GM12865 (cell line): ENCODE data around the gene TEKT5.

Experiments used
- DNase-seq: peaks from one replicate; pipeline ENCODE4 v3.0.0; 2010; ENCODE audit warnings: low read depth
- H3K4me3 ChIP-seq: 2 replicates; pipeline ENCODE4 v1.5.1; 2011; ENCODE audit warnings: mild to moderate bottlenecking, low read depth, low read length, control low read depth
- CTCF ChIP-seq: IDR thresholded peaks from 2 replicates; pipeline ENCODE4 v1.5.1; 2011; ENCODE audit warnings: low read length, control low read depth, low read depth, inconsistent platforms; ENCODE audit not compliant: insufficient read depth; ENCODE audit errors: missing control alignments

TEKT5 gene

DNA sequence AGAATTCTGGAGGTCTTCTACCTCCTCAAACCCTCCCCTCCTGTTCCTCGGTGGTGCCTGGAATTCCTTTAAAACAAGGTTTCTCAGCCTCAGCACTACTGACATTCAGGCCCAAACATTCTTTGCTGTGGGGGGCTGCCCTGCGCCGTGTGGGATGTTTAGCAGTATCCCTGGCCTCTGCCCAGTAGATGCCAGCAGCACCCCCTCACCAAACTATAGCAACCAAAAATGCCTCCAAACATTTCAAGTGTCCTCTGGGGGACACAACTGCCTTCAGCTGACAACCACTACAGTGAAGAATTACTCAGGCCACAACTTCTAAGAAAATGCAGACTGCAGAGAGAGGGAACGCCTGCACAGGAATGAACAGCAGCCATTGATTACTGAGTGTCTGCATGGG lies 28.4 kb downstream of the TEKT5 start:
- TF ChIP-seq CTCF: no peak
- DNase-seq: no peak
- H3K4me3 ChIP-seq: no peak overlapping the region

DNA sequence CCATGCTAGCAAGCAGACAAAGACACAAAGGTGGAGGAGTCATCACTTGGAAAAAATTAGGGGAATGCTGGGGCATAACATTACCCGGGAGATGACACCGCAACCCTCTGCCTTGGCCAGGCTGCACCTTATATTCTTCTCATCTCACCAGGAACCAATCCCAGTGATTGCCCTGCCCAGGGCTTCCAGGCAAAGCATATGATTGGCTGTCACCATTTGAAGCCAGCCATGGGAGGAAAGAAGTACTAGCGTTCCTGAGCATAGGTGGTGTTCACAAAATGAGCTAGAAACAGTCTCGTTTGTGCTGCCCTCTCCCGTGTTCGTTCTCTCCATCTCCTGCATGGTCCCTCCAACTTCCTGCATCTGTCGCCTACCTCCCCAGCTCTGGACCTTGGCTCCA lies 29.6 kb downstream of the TEKT5 start:
- no peak for TF ChIP-seq CTCF
- H3K4me3 ChIP-seq: no peak overlapping the region
- DNase-seq: no peak

- TF ChIP-seq CTCF: no peak
- DNase-seq: peak; percentile 75
- H3K4me3 ChIP-seq: no peak overlapping the region
These were observed 30.0 kb downstream of the TEKT5 start for GRCh38 chr16:10664720-10665126.

GRCh38 chr16:10663744-10664143 lies 31.0 kb downstream of the TEKT5 start:
- H3K4me3 ChIP-seq: no peak overlapping the region
- DNase-seq: peak; percentile 79
- no peak for TF ChIP-seq CTCF

DNA sequence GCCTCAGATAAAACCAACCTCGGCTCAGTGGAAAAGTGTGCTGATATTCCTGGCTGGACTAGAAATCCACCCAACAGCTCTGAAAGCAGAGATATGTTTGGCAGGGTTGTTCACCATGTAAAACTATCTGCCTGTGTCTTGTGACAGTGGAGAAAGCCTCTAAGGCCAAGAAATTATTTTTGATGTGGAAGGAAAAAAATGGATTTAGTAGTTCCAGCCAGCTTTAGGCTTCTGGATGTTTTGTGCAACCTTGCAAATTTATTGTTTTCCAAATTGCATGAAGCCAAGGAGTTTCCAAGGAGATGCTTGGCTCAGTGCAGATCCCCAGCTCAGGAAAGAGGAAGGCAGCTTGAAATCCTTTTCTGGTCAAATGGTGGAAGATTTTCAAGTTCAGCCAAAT lies 31.6 kb downstream of the TEKT5 start:
- H3K4me3 ChIP-seq: no peak overlapping the region
- no peak for DNase-seq

GRCh38 chr16:10662212-10662611 lies 32.5 kb downstream of the TEKT5 start:
- no peak overlapping the region for H3K4me3 ChIP-seq
- TF ChIP-seq CTCF: no peak
- DNase-seq: no peak

More for the DNA sequence above, 31.6 kb downstream of the TEKT5 start:
- no peak for TF ChIP-seq CTCF

DNA sequence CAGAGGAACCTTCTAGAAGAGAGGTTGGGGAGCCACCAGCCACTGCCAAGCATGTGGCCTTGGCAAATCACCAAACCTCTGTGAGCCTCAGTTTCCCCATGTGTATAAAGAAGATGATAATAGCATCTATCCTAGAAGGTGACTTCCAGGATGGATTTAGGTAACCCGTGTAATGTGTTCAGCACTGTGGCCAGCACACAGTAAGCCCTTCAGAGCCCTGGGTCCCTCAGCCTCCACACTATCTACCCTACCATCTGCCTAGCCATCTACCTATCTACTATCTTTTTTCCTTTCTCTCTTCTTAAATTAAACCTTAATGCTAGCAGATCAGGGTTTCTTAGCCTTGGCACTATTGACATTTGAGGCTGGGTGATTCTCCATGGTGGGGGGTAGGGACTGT lies 33.0 kb downstream of the TEKT5 start:
- H3K4me3 ChIP-seq: no peak overlapping the region
- DNase-seq: no peak
- no peak for TF ChIP-seq CTCF
